Testis (tissue), 3 donors: ENCODE data around the gene GGA3. TPM values are rescaled to one million over a fixed set of nuclear protein-coding genes. Genes with fewer than 3 reads are reported as not detected.

Source experiments
- DNase-seq: peaks from one replicate; pipeline ENCODE4 v3.0.0-alpha.2; 2019
- H3K27ac ChIP-seq, 2 donors: fragments of 200-600 bp; sonication (generic); one replicate each; pipeline ENCODE4 v1.5.1; 2019
- H3K27me3 ChIP-seq: fragments of 200-600 bp; sonication (generic); one replicate; pipeline ENCODE4 v1.5.1; 2019
- H3K36me3 ChIP-seq: fragments of 200-600 bp; sonication (generic); one replicate; pipeline ENCODE4 v1.5.1; 2017; ENCODE audit warnings: low read depth; ENCODE audit errors: missing control alignments
- H3K4me1 ChIP-seq: fragments of 200-600 bp; sonication (generic); one replicate; pipeline ENCODE4 v1.5.1; 2019
- H3K4me3 ChIP-seq, 2 donors: fragments of 200-600 bp; sonication (generic); one replicate each; pipeline ENCODE4 v1.5.1; 2017 to 2019
- H3K9me3 ChIP-seq: fragments of 200-600 bp; sonication (generic); one replicate; pipeline ENCODE4 v1.5.1; 2017
- POLR2A ChIP-seq: fragments of 450-650 bp; IDR thresholded peaks from one replicate; pipeline ENCODE4 v1.6.1; 2017; ENCODE audit warnings: antibody characterized with exemption, mild to moderate bottlenecking, moderate library complexity
- WGBS, 2 donors: methylation state at CpG; one replicate each; pipeline ENCODE4 v1.1.5; 2018; 5-methylcytosine and 5-hydroxymethylcytosine counted together
- intact Hi-C: fragments of 100-400 bp; cut with DNase I; formaldehyde crosslinking; loops from one replicate; pipeline ENCODE4 v1.15.1; 2023; ENCODE audit warnings: low total_unique reads
- polyA plus RNA-seq: library from polyadenylated mRNA; stranded (reverse); fragments of 350-450 nt; fragmentation: Illumina TruSeq; extraction: RNeasy Lipid Tissue Mini Kit (QIAGEN cat#74804); gene quantifications from one replicate; pipeline ENCODE4 v1.2.3, GENCODE V29; 2014; ENCODE audit warnings: low read depth, low replicate concordance; ENCODE audit not compliant: insufficient read depth
- total RNA-seq, 2 donors: library from RNA; depleted of rRNA; stranded (reverse); fragments of >200 nt; gene quantifications; one replicate each; pipeline ENCODE4 v1.2.3, GENCODE V29; 2016
- TF ChIP-seq, protein P1 (sequence below), 3 experiments: fragments of 450-650 bp in 2 of 3; fragments of 200-600 bp in 1 of 3; sonication (generic) in 1 of 3; IDR thresholded peaks; one replicate each; pipeline ENCODE4 v1.5.1; 2016 to 2019; ENCODE audit warnings: antibody characterized with exemption in 3 of 3, mild to moderate bottlenecking in 2 of 3, moderate library complexity in 1 of 3

The GGA3 gene
- total and polyA plus RNA-seq, 3 donors from 2014 or later, result 42.9 to 50.2 (median 46.8) TPM

DNA sequence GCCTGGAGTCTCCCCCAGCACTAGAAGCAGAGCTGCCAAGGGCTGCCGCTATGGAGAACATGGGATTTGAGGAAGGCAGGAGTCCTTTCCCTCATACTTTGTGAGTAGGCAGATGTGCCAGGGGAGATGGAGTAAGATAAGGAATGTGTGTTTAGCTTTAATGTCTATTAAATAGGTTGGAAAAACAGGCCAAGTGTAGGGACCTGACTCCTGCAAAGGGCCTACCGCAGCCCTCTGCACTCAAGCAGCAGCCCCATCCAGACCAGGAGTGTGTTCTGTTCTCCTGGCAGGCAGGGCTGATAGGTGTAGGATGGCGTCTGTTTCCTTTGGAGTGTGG lies 11.4 kb upstream of the GGA3 start:
- DNase-seq, result no peak
- WGBS, 2 donors, result 65 to 70% methylated on average over 3 of the region's 3 CpGs
- H3K27ac ChIP-seq, result no peak overlapping the region
- no peaks in the 10 kb centered on the region for H3K9me3 ChIP-seq
- TF ChIP-seq POLR2A, result no peak
- no peaks in the 10 kb centered on the region for H3K27me3 ChIP-seq
- no peak overlapping the region for H3K4me3 ChIP-seq
- H3K4me1 ChIP-seq, result peaks cover 16% of the 10 kb centered on the region
- intact Hi-C loops, result no loop called here
- H3K36me3 ChIP-seq, result no peaks in the 10 kb centered on the region

DNA sequence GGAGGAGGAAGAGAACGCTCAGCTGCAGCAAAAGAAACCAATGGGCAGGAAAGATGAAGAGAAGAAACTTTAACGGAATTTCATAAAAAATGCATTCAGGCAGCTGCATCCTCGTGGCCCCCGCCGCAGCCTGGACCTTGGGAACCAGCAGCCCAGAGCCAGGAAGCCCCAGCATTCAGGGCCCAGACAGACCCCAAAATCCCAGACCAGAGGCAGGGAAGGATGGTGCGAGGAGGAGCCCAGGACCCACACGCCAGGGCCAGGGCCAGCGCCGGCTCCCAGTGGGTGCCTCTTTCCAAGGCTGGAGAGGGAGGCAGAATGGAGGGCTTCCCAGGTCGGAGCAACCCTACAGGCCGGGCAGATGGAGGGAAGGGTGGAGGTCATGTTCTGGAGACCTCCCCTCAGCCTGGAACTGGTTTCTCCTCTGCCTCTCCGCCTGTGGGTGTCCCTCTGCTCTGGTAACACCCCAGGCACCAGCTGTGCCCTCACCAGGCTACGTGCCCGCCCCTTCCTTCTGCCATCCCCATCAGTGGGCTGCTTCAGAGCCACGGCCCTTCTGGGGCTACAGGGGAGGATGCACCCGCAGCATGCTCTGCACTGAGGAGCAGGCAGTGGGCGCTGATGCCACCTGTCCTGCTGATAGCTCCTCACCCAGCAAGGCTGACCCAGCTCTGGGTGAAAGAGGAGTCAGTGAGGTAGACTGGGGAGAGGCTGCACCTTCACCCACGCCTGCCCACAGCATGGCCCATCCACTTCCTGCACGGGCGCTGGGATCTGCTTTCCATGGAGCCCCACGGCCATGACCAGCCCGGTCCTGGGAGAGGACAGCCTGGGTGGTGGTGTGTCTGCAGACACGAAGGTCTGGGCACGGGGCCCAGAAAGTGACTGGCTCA lies 10.8 kb upstream of the GGA3 start:
- H3K9me3 ChIP-seq, result no peaks in the 10 kb centered on the region
- peaks cover 16% of the 10 kb centered on the region for H3K4me1 ChIP-seq
- DNase-seq, result peak; percentile 61
- no peaks in the 10 kb centered on the region for H3K27me3 ChIP-seq
- WGBS, 2 donors, result 32 to 41% methylated on average over 15 to 24 of the region's 24 CpGs
- TF ChIP-seq POLR2A, result no peak
- TF ChIP-seq, protein P1, sequence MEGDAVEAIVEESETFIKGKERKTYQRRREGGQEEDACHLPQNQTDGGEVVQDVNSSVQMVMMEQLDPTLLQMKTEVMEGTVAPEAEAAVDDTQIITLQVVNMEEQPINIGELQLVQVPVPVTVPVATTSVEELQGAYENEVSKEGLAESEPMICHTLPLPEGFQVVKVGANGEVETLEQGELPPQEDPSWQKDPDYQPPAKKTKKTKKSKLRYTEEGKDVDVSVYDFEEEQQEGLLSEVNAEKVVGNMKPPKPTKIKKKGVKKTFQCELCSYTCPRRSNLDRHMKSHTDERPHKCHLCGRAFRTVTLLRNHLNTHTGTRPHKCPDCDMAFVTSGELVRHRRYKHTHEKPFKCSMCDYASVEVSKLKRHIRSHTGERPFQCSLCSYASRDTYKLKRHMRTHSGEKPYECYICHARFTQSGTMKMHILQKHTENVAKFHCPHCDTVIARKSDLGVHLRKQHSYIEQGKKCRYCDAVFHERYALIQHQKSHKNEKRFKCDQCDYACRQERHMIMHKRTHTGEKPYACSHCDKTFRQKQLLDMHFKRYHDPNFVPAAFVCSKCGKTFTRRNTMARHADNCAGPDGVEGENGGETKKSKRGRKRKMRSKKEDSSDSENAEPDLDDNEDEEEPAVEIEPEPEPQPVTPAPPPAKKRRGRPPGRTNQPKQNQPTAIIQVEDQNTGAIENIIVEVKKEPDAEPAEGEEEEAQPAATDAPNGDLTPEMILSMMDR (IDR thresholded peaks at IDR 0.05), result no peak
- no peak overlapping the region for H3K27ac ChIP-seq
- intact Hi-C loops, result no loop called here
- peak overlapping the region; percentile 73 to 78 for H3K4me3 ChIP-seq
- no peaks in the 10 kb centered on the region for H3K36me3 ChIP-seq

DNA sequence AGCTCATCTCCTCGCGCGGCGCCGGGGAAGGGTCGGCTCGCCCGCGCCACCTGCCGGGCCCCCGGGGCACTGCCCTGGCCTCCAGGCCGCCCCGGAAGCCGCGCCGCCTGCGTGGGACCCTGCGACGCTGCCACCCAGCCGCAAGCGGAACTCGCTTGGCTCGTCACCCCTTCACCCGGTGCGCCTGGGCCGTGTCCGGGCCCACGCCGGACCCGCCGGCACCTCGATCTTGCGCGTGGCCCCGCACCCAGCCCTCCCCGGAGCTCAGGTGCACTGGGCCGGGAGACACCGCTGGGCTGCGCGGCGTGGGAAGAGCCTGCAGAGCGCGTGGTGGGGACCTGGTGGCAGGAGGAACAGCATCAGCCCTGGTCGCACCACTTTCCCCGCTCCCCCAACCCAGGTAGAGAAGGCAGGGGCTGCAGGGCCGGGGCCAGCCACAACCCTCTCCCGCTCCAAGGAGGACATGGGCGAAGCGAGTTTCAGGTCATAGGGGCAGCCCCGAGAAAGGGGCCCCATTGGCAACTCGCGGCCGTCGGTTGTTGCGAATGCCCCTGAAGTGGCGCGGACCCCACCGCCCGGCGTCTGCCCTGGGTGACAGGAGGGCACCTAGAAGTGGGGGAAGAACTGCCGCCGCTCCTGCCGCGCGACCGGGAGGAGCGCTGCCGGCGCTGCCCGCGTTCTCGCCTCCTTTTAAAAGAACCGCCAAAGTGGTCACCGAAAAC lies 10.0 kb upstream of the GGA3 start:
- peak overlapping the region; percentile 55 to 86 for H3K27ac ChIP-seq
- no peaks in the 10 kb centered on the region for H3K9me3 ChIP-seq
- 0 to 1% methylated on average over 15 to 58 of the region's 74 CpGs for WGBS, 2 donors
- H3K4me1 ChIP-seq, result peaks cover 16% of the 10 kb centered on the region
- intact Hi-C loops, result no loop called here
- no peaks in the 10 kb centered on the region for H3K27me3 ChIP-seq
- H3K4me3 ChIP-seq, result peak overlapping the region; percentile 73 to 78
- DNase-seq, result peak; percentile 84
- H3K36me3 ChIP-seq, result no peaks in the 10 kb centered on the region
- TF ChIP-seq, protein P1 (IDR thresholded peaks at IDR 0.05), result peak; percentile 71 to 99 (median 94)
- no peak for TF ChIP-seq POLR2A

DNA sequence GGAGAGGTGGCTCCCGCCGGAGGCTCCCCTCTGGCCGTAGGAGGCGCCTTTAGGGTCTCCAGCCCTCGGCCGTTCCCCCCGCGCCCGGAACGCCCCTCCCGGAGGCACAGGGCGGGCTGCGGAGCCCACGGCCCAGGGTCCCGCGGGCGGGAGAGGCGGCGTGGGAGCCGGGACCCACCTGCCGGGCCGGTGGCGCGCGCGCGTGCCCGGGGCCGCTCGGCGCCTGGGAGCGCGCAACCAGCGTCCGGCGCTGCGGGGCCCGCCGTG lies 9.5 kb upstream of the GGA3 start, which contains the start of gene MIF4GD:
Gene MIF4GD, minus strand, starts transcription at position 266 of the 267 bp plus-strand sequence. CDS start 1,036 bp downstream, outside the sequence.
- no peak for TF ChIP-seq POLR2A
- TF ChIP-seq, protein P1 (IDR thresholded peaks at IDR 0.05), result no peak
- Histone ChIP-seq H3K4me3 (peak within 1 kb of the TSS; percentile 73 to 78), H3K27me3 (no peaks in the 10 kb centered on the region), H3K36me3 (no peaks in the 10 kb centered on the region), H3K27ac (peak within 1 kb of the TSS; percentile 81 to 86), H3K9me3 (no peaks in the 10 kb centered on the region), H3K4me1 (peaks cover 16% of the 10 kb centered on the region)
- no peak for DNase-seq
- WGBS, 2 donors, result 0% methylated on average over 19 of the region's 39 CpGs; no CpG with 5 or more reads in 1 of the 2 donors
- intact Hi-C loops, result no loop called here

DNA sequence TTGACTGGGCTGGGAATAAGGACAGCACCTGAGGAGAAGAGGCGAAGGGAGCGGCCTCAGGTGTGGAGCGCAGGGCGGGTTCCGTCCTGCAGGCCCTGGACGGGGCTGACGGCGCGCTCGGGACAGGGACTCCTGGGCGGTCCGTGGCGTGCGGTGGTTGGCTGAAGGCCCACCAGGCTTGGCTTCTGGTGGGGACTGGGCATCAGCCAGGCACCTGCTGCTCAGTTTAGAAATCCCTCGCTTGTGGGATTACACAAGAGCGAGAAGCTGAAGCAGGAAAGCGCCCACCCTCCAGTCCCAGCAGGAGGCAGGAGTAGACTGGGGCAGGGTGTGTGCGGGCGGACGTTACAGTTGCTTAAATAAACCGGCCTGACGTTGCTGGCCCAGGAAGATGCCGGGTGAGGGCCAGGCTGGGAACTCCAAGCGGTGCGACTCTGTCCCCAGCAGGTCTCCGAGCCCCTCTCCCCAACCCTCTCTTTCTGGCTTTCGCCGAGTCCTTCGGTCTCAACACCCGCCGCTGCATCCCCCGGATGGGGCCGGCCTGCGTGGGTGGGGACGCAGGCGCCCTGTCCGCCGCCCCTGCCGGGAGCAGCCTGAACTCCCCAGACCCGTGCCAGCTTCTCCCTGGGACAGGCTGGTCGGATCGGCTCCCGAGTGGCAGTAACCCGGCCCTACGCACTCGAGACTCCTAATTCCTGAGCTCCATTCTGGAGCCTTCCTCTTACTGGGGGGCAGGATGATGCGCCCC lies 9.0 kb upstream of the GGA3 start:
- DNase-seq, result peak; percentile 69
- intact Hi-C loops, result no loop called here
- Histone ChIP-seq H3K4me3 (peak overlapping the region; percentile 73 to 78), H3K27ac (peak overlapping the region; percentile 81 to 86), H3K36me3 (no peaks in the 10 kb centered on the region), H3K4me1 (peaks cover 16% of the 10 kb centered on the region), H3K27me3 (no peaks in the 10 kb centered on the region), H3K9me3 (no peaks in the 10 kb centered on the region)
- WGBS, 2 donors, result 0 to 2% methylated on average over 39 to 40 of the region's 47 CpGs
- TF ChIP-seq, protein P1 (IDR thresholded peaks at IDR 0.05), result no peak
- no peak for TF ChIP-seq POLR2A
